MCF 10A (cell line): ENCODE results near the gene STARD13. TPM values are rescaled to one million over a fixed set of nuclear protein-coding genes. Genes with fewer than 3 reads are reported as not detected.

Experiments
- BruUV-seq: library from RNA; stranded (reverse); fragments of 400-500 nt; replicated peaks from 2 replicates; lab custom pipeline; 2021; lab: Mats Ljungman, UMichigan
- CTCF ChIA-PET: fragments of 300-600 bp; sonication (Branson Sonifier 250); formaldehyde crosslinking; extraction: SDS; loops from one replicate; lab custom pipeline; 2021; ENCODE audit warnings: antibody characterized with exemption, inconsistent platforms; lab: Yijun Ruan, JAX
- POLR2A ChIA-PET: fragments of 300-600, 350-650 bp; sonication (Branson Sonifier 250); formaldehyde crosslinking; extraction: SDS; loops from one replicate; lab custom pipeline; 2020; ENCODE audit warnings: antibody characterized with exemption, inconsistent platforms; lab: Yijun Ruan, JAX
- DNase-seq: peaks from one replicate; pipeline ENCODE4 v3.0.0-alpha.2; 2018; ENCODE audit not compliant: unreplicated experiment
- H3K27ac Mint-ChIP-seq: one replicate; pipeline ENCODE4 v1.8.0; 2022; ENCODE audit warnings: mild to moderate bottlenecking, low read depth, mixed read lengths; ENCODE audit not compliant: unreplicated experiment
- H3K27me3 Mint-ChIP-seq: one replicate; pipeline ENCODE4 v1.8.0; 2022; ENCODE audit warnings: mixed read lengths; ENCODE audit not compliant: insufficient read depth, unreplicated experiment
- H3K36me3 Mint-ChIP-seq: one replicate; pipeline ENCODE4 v1.8.0; 2022; ENCODE audit warnings: mild to moderate bottlenecking, moderate library complexity, mixed read lengths; ENCODE audit not compliant: insufficient read depth, unreplicated experiment
- H3K4me1 Mint-ChIP-seq: one replicate; pipeline ENCODE4 v1.8.0; 2022; ENCODE audit warnings: mixed read lengths; ENCODE audit not compliant: insufficient read depth, unreplicated experiment
- H3K4me3 Mint-ChIP-seq: one replicate; pipeline ENCODE4 v1.8.0; 2022; ENCODE audit warnings: mild to moderate bottlenecking, moderate library complexity, mixed read lengths; ENCODE audit not compliant: unreplicated experiment
- H3K9me3 Mint-ChIP-seq: one replicate; pipeline ENCODE4 v1.8.0; 2022; ENCODE audit warnings: mixed read lengths; ENCODE audit not compliant: unreplicated experiment
- intact Hi-C: fragments of 100-400 bp; cut with micrococcal nuclease; formaldehyde crosslinking; loops from 2 replicates; pipeline ENCODE4 v1.14.1; 2022
- total RNA-seq: library from RNA; stranded (reverse); gene quantifications from 2 replicates; pipeline ENCODE4 v1.2.3, GENCODE V29; 2022
- TF ChIP-seq, protein P1 (sequence below): fragments of 200-600 bp; IDR thresholded peaks from one replicate; pipeline ENCODE4 v1.8.0; 2022; ENCODE audit warnings: antibody characterized with exemption, mild to moderate bottlenecking; ENCODE audit not compliant: unreplicated experiment

The STARD13 gene
- total RNA-seq, 1 experiment from 2014 or later, result 31.9 TPM

DNA sequence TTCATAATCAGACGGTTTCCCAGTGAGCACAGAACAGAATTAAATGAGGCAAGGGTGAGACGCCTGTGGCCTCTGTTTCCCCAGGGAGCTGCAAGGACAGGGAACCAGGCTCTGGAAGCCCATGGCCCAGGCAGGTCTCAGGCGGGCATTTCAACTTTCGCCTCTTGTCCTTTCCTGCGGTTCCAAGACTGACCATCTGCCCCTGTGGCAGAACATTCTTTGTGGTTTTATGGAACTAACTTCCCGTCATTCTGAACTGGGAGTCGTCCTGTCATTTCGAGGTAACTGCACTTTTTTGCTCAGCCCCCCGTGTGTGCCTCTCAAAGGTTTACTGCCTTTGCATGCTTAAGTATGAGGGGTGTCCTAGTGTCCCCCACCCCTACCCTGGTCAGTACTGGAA is 198.5 kb downstream of the STARD13 start:
- H3K9me3 Mint-ChIP-seq, result no peaks in the 10 kb centered on the region
- H3K27me3 Mint-ChIP-seq, result peaks cover 12% of the 10 kb centered on the region
- DNase-seq, result no peak
- ChIA-PET CTCF (no interaction called here), POLR2A (no interaction called here)
- no peaks in the 10 kb centered on the region for H3K4me1 Mint-ChIP-seq
- TF ChIP-seq, protein P1, sequence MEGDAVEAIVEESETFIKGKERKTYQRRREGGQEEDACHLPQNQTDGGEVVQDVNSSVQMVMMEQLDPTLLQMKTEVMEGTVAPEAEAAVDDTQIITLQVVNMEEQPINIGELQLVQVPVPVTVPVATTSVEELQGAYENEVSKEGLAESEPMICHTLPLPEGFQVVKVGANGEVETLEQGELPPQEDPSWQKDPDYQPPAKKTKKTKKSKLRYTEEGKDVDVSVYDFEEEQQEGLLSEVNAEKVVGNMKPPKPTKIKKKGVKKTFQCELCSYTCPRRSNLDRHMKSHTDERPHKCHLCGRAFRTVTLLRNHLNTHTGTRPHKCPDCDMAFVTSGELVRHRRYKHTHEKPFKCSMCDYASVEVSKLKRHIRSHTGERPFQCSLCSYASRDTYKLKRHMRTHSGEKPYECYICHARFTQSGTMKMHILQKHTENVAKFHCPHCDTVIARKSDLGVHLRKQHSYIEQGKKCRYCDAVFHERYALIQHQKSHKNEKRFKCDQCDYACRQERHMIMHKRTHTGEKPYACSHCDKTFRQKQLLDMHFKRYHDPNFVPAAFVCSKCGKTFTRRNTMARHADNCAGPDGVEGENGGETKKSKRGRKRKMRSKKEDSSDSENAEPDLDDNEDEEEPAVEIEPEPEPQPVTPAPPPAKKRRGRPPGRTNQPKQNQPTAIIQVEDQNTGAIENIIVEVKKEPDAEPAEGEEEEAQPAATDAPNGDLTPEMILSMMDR, result no peak
- no peaks in the 10 kb centered on the region for H3K36me3 Mint-ChIP-seq
- intact Hi-C loops, result no loop called here
- H3K27ac Mint-ChIP-seq, result no peak overlapping the region
- no peak overlapping the region for H3K4me3 Mint-ChIP-seq
- BruUV-seq, result no TSS peak

DNA sequence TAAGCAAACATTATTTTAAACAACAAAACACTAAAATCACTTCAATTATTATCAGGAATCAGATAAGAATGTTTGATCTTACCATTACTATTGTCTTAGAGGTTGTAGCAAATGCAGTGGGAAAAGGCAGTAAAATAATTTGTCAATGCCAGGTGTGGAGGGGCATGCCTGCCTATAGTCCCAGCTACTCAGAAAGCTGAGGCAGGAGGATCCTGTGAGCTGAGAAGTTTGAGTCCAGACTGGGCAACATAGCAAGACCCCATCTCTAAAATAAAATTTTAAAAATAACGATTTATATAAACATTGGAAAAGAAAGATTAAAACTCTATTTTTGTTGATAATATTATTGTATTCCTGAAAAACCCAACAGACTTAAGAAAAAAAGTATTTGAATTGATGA is 202.5 kb downstream of the STARD13 start:
- intact Hi-C loops, result no loop called here
- ChIA-PET CTCF (no interaction called here), POLR2A (no interaction called here)
- BruUV-seq, result no TSS peak
- H3K4me1 Mint-ChIP-seq, result peaks cover 12% of the 10 kb centered on the region
- DNase-seq, result no peak
- peaks cover 12% of the 10 kb centered on the region for H3K27me3 Mint-ChIP-seq
- no peak overlapping the region for H3K27ac Mint-ChIP-seq
- TF ChIP-seq, protein P1, result no peak
- no peaks in the 10 kb centered on the region for H3K36me3 Mint-ChIP-seq
- H3K9me3 Mint-ChIP-seq, result no peaks in the 10 kb centered on the region
- no peak overlapping the region for H3K4me3 Mint-ChIP-seq

- Mint-ChIP-seq H3K27me3 (peaks cover 12% of the 10 kb centered on the region), H3K9me3 (no peaks in the 10 kb centered on the region), H3K27ac (no peak overlapping the region), H3K4me3 (no peak overlapping the region), H3K36me3 (no peaks in the 10 kb centered on the region), H3K4me1 (peaks cover 12% of the 10 kb centered on the region)
- DNase-seq, result no peak
- ChIA-PET CTCF (no interaction called here), POLR2A (no interaction called here)
- intact Hi-C loops, result no loop called here
- TF ChIP-seq, protein P1, result no peak
- BruUV-seq, result no TSS peak
Measured at GRCh38 chr13:33081666-33082065, 203.9 kb downstream of the STARD13 start.

GRCh38 chr13:33080972-33081590 is 204.5 kb downstream of the STARD13 start:
- H3K27me3 Mint-ChIP-seq, result peaks cover 12% of the 10 kb centered on the region
- H3K4me1 Mint-ChIP-seq, result peaks cover 12% of the 10 kb centered on the region
- ChIA-PET CTCF (interaction anchor here (0.6 kb wide), 1 partner anchor 867 kb away, joined by 3 read pairs; no protein-coding TSS in a partner anchor), POLR2A (no interaction called here)
- no peak overlapping the region for H3K4me3 Mint-ChIP-seq
- H3K27ac Mint-ChIP-seq, result no peak overlapping the region
- peak; percentile 37 for DNase-seq
- H3K36me3 Mint-ChIP-seq, result no peaks in the 10 kb centered on the region
- no TSS peak for BruUV-seq
- no peaks in the 10 kb centered on the region for H3K9me3 Mint-ChIP-seq
- intact Hi-C loops, result no loop called here
- TF ChIP-seq, protein P1, result no peak
